Measurements from ENCODE around the gene CRACR2A.

CRACR2A gene

DNA sequence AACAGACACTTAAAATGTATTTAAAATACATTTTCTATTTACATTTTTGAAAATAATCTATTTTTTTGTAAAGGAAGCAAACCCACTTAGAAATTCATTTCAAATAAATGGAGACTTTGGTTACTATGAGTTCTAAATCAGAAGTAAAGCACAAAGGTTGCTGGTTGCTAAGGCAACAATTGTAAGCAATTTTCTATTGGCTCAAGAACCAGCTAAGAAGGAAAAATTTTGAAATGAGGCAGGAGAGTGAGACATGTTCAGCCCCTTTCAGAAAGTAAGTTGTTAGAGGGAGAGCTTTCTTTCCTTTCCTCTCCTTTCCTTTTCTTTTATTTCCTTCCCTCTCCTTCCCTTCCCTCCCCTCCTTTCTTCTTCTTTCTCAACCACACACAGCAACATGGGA is 181.2 kb downstream of the CRACR2A start:
- H3K4me1 ChIP-seq (ENCODE audit: control insufficient read depth in 2 of 2, insufficient read depth in 2 of 2, low read length in 2 of 2) = no peaks in the 10 kb centered on the region
- H3K36me3 ChIP-seq (ENCODE audit: control insufficient read depth in 2 of 2, insufficient read depth in 2 of 2, low read length in 2 of 2) = no peaks in the 10 kb centered on the region
- no peaks in the 10 kb centered on the region for H3K9me3 ChIP-seq (ENCODE audit: control insufficient read depth in 2 of 2, low read length in 2 of 2)
- peaks cover 0 to 2% of the 10 kb centered on the region in 2 donors for H3K27me3 ChIP-seq (ENCODE audit: control insufficient read depth in 2 of 2, insufficient read depth in 2 of 2, low read length in 2 of 2)
- H3K9ac ChIP-seq (ENCODE audit: low read depth in 1 of 2, low read length in 2 of 2) = no peak overlapping the region
- no peak overlapping the region for H3K27ac ChIP-seq (ENCODE audit: low read depth in 2 of 2, low read length in 2 of 2)
- H3K4me3 ChIP-seq (ENCODE audit: low read length in 2 of 2) = no peak overlapping the region

- H3K9ac ChIP-seq (ENCODE audit: low read depth in 1 of 2, low read length in 2 of 2) = no peak overlapping the region
- peaks cover 0 to 2% of the 10 kb centered on the region in 2 donors for H3K27me3 ChIP-seq (ENCODE audit: control insufficient read depth in 2 of 2, insufficient read depth in 2 of 2, low read length in 2 of 2)
- no peaks in the 10 kb centered on the region for H3K4me1 ChIP-seq (ENCODE audit: control insufficient read depth in 2 of 2, insufficient read depth in 2 of 2, low read length in 2 of 2)
- H3K9me3 ChIP-seq (ENCODE audit: control insufficient read depth in 2 of 2, low read length in 2 of 2) = no peaks in the 10 kb centered on the region
- no peak overlapping the region for H3K27ac ChIP-seq (ENCODE audit: low read depth in 2 of 2, low read length in 2 of 2)
- H3K4me3 ChIP-seq (ENCODE audit: low read length in 2 of 2) = no peak overlapping the region
- H3K36me3 ChIP-seq (ENCODE audit: control insufficient read depth in 2 of 2, insufficient read depth in 2 of 2, low read length in 2 of 2) = no peaks in the 10 kb centered on the region
Observed at GRCh38 chr12:3571323-3571722, 181.6 kb downstream of the CRACR2A start.

DNA sequence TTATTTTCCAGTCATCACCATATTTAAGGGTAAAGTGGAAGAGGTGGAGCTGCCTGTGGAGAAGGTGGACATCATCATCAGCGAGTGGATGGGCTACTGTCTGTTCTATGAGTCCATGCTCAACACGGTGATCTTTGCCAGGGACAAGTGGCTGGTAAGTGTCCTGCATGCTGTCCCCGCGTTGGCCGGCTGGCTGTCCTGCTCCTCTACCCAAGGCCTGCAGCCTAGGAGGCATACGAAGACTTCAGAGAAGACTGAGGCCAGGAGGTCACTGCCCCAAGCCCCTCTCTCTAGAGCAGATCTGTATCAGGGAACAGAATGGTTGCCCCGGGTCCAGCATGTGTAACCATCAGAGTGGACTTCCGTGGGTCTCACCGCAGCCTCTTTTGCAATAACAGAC is 184.2 kb downstream of the CRACR2A start:
- Histone ChIP-seq H3K9me3 (ENCODE audit: control insufficient read depth in 2 of 2, low read length in 2 of 2) (no peaks in the 10 kb centered on the region), H3K36me3 (ENCODE audit: control insufficient read depth in 2 of 2, insufficient read depth in 2 of 2, low read length in 2 of 2) (no peaks in the 10 kb centered on the region), H3K27ac (ENCODE audit: low read depth in 2 of 2, low read length in 2 of 2) (no peak overlapping the region), H3K27me3 (ENCODE audit: control insufficient read depth in 2 of 2, insufficient read depth in 2 of 2, low read length in 2 of 2) (peaks cover 0 to 4% of the 10 kb centered on the region in 2 donors), H3K4me3 (ENCODE audit: low read length in 2 of 2) (no peak overlapping the region), H3K4me1 (ENCODE audit: control insufficient read depth in 2 of 2, insufficient read depth in 2 of 2, low read length in 2 of 2) (no peaks in the 10 kb centered on the region), H3K9ac (ENCODE audit: low read depth in 1 of 2, low read length in 2 of 2) (no peak overlapping the region)

- Histone ChIP-seq H3K9ac (ENCODE audit: low read depth in 1 of 2, low read length in 2 of 2) (no peak overlapping the region), H3K27ac (ENCODE audit: low read depth in 2 of 2, low read length in 2 of 2) (no peak overlapping the region), H3K36me3 (ENCODE audit: control insufficient read depth in 2 of 2, insufficient read depth in 2 of 2, low read length in 2 of 2) (no peaks in the 10 kb centered on the region), H3K4me3 (ENCODE audit: low read length in 2 of 2) (no peak overlapping the region), H3K4me1 (ENCODE audit: control insufficient read depth in 2 of 2, insufficient read depth in 2 of 2, low read length in 2 of 2) (no peaks in the 10 kb centered on the region), H3K9me3 (ENCODE audit: control insufficient read depth in 2 of 2, low read length in 2 of 2) (no peaks in the 10 kb centered on the region), H3K27me3 (ENCODE audit: control insufficient read depth in 2 of 2, insufficient read depth in 2 of 2, low read length in 2 of 2) (peaks cover 4% of the 10 kb centered on the region in 2 donors)
Observed at GRCh38 chr12:3565985-3566384, 186.9 kb downstream of the CRACR2A start.

Data from mucosa of rectum (tissue), 2 donors.